Lung (tissue), 12 donors: ENCODE measurements around the gene EEPD1. TPM values are rescaled to one million over a fixed set of nuclear protein-coding genes. Genes with fewer than 3 reads are reported as not detected.

Experiments used
- ATAC-seq: fragments of 200-7000 bp; cut with Tn5 transposase; one replicate; pipeline ENCODE4 v1.9.1; 2020; ENCODE audit warnings: moderate number of reproducible peaks; ENCODE audit not compliant: insufficient read depth, low FRiP score
- DNase-seq, 3 donors: peaks; one replicate each; pipeline ENCODE4 v3.0.0-alpha.2; 2013 to 2017
- H3K27ac ChIP-seq, 2 donors: one replicate each; pipeline ENCODE4 v1.5.1; 2013; ENCODE audit warnings: mild to moderate bottlenecking in 2 of 2, moderate library complexity in 2 of 2, control low read depth in 1 of 2, inconsistent platforms in 1 of 2, low read depth in 1 of 2, low read length in 1 of 2
- H3K27me3 ChIP-seq, 3 donors: one replicate each; pipeline ENCODE4 v1.5.1; 2013; ENCODE audit warnings: low read length in 2 of 3; ENCODE audit not compliant: control insufficient read depth in 3 of 3, insufficient read depth in 3 of 3
- H3K36me3 ChIP-seq, 4 donors: one replicate each; pipeline ENCODE4 v1.5.1; 2013; ENCODE audit warnings: low read length in 4 of 4, mild to moderate bottlenecking in 1 of 4, moderate library complexity in 1 of 4; ENCODE audit not compliant: control insufficient read depth in 4 of 4, insufficient read depth in 4 of 4
- H3K4me1 ChIP-seq, 5 donors: one replicate each; pipeline ENCODE4 v1.5.1; 2013; ENCODE audit warnings: low read length in 5 of 5, mild to moderate bottlenecking in 2 of 5, moderate library complexity in 1 of 5; ENCODE audit not compliant: control insufficient read depth in 5 of 5, insufficient read depth in 5 of 5
- H3K4me3 ChIP-seq: one replicate; pipeline ENCODE4 v1.5.1; 2013; ENCODE audit warnings: mild to moderate bottlenecking, control low read depth, moderate library complexity
- H3K9ac ChIP-seq, 2 donors: one replicate each; pipeline ENCODE4 v1.5.1; 2013; ENCODE audit warnings: low read length in 2 of 2, control low read depth in 1 of 2; ENCODE audit not compliant: insufficient read depth in 1 of 2
- H3K9me3 ChIP-seq, 4 donors: one replicate each; pipeline ENCODE4 v1.5.1; 2013; ENCODE audit warnings: low read length in 3 of 4, mild to moderate bottlenecking in 1 of 4, moderate library complexity in 1 of 4; ENCODE audit not compliant: control insufficient read depth in 4 of 4, insufficient read depth in 3 of 4
- CTCF ChIP-seq: IDR thresholded peaks from 2 replicates; pipeline ENCODE4 v1.5.1; 2012; ENCODE audit warnings: mild to moderate bottlenecking; ENCODE audit errors: control extremely low read depth, extremely low read depth
- WGBS, 2 donors: extraction: QIAGEN DNeasy Blood & Tissue Kit; methylation state at CpG; one replicate each; pipeline ENCODE4 v1.1.7; 2013; 5-methylcytosine and 5-hydroxymethylcytosine counted together
- polyA plus RNA-seq, 2 donors: library from polyadenylated mRNA; stranded (reverse); fragments of 200-250 nt; gene quantifications; one replicate each; pipeline ENCODE4 v1.2.1, GENCODE V29; 2013
- total RNA-seq, 2 donors: library from RNA; depleted of rRNA in 1 of 2; stranded (reverse); fragments of >200 nt in 1 of 2; gene quantifications; one replicate each; pipeline ENCODE4 v1.2.1, GENCODE V29; 2014 to 2021
- donor health status: control.
- donor health status: control.
- donor health status: Bipolar disorder and iron deficiency.
- donor health status: healthy.
- donor health status: DM: yes; HTN: yes; CAD: no.

EEPD1 gene
- total and polyA plus RNA-seq, 4 donors: 5.4 to 15.3 (median 7.9) TPM

DNA sequence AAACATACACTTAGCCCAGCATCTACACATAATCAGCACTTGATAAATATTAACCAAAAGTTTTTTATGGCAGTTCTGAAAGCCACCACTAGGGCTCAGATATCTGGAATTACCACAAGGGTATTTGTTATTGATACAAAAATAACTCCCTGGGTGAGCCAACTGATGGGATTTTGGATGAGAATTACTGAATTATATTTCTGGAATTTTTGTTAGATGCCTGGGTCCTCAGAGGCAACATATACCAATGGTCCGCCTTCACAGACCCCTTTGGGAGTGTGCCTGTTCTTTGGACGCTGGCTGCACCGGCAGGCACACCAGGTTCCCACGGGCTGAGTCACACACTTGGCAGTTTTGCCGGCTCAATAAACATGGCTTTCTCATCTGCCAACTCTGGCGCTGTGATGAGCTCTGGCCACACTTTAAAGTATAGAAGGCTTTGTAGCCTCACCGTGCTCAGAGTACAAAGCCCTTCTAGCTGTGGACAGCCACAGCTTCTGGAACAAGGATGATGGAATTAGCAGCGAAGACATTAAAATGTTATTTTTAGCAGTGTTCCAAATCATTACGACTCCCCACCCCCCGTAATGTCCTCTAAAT, 24.5 kb upstream of the EEPD1 start:
- no peak overlapping the region for H3K4me3 ChIP-seq
- H3K27me3 ChIP-seq: no peaks in the 10 kb centered on the region
- H3K27ac ChIP-seq: peak overlapping the region; percentile 67 to 76
- no peaks in the 10 kb centered on the region for H3K9me3 ChIP-seq
- no peaks in the 10 kb centered on the region for H3K36me3 ChIP-seq
- ATAC-seq (peak; percentile 81), DNase-seq (peak; percentile 43 to 67 (median 65))
- WGBS, 2 donors: 42 to 73% methylated on average over 10 of the region's 10 CpGs
- TF ChIP-seq CTCF: no peak
- no peak overlapping the region for H3K9ac ChIP-seq
- H3K4me1 ChIP-seq: peaks cover 0 to 7% (median 4%) of the 10 kb centered on the region in 5 donors

DNA sequence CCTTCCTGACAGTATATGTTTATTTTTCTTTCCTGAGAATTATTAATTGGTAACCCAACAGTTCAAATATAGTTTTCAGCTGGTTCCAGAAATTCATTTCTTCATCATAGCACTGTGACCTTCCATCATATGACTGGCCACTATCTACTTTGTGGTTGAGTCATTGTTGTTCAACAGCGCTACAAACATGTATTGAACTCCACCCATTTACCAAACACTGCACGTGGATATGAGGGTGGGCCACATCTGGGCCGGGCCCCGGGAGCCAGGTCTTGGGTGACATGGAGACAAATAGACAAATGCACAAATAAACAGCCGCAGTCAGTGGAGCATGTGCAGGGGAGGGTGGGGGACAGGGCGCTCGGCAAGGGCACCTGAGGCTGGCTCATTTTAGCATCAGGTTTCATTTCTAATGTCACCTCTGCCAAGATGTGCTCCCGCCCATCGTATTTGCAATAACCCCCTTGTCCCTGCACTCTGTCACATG, 24.0 kb upstream of the EEPD1 start:
- DNase-seq (peak in 1 of 3 donors; percentile 21), ATAC-seq (peak; percentile 58)
- Histone ChIP-seq H3K4me1 (peaks cover 0 to 7% (median 4%) of the 10 kb centered on the region in 5 donors), H3K36me3 (no peaks in the 10 kb centered on the region), H3K27ac (peak overlapping the region in 1 of 2 donors; percentile 67), H3K9me3 (no peaks in the 10 kb centered on the region), H3K9ac (no peak overlapping the region), H3K4me3 (no peak overlapping the region), H3K27me3 (no peaks in the 10 kb centered on the region)
- TF ChIP-seq CTCF: no peak
- 56 to 66% methylated on average over 9 of the region's 9 CpGs for WGBS, 2 donors

DNA sequence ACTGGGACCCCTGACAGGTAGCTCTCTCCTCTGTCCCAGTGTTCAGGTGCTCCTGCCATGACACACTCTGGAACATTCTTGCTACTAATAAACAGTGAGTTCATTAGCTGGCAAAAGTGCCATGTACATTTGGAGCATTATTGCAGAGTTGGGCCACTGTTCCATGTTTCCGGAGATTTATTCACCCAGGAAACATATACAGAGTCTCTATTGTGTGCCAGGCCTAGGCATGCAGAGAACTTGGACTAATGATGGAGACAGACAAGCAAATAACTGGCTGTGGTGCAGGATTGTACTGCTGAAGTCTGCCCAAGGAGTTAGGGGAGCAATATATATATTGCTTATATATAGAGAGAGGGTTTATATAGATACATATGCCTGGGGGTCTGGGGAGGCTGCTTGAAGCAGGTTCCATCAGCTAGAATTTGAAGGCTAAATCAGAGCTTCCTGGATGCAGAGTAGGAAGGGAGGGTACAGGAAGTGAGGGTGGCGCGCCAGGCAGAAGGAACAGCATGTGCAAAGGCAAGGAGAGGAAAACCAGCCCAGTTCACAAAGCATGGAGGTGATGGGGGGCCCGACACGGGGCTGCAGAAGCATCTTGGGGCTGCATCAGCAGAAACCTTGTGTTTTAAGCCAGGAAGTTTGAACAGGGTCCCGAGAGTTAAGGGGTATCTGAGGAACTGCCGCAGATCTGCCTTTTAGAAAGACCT, 22.7 kb upstream of the EEPD1 start:
- TF ChIP-seq CTCF: no peak
- no peak for DNase-seq
- Histone ChIP-seq H3K27me3 (no peaks in the 10 kb centered on the region), H3K27ac (peak overlapping the region in 1 of 2 donors; percentile 44), H3K9me3 (no peaks in the 10 kb centered on the region), H3K36me3 (no peaks in the 10 kb centered on the region), H3K4me1 (peaks cover 0 to 7% (median 4%) of the 10 kb centered on the region in 5 donors), H3K9ac (no peak overlapping the region), H3K4me3 (no peak overlapping the region)
- ATAC-seq: no peak
- WGBS, 2 donors: 81 to 82% methylated on average over 7 of the region's 7 CpGs
